HG03520 (cell line): ENCODE data around the gene LRRC26.
"Not testable (repeated sequence)": the region's sequence is repeated elsewhere in the genome, so short reads cannot be mapped to it uniquely, and the experiment has no call there.

ENCODE experiments used
- ATAC-seq: cut with Tn5 transposase; IDR thresholded peaks from one replicate; pipeline ENCODE4 v1.9.1; 2021; ENCODE audit warnings: mild to moderate bottlenecking, moderate library complexity; ENCODE audit not compliant: unreplicated experiment

The LRRC26 gene

GRCh38 chr9:137121927-137122795 is 47.7 kb downstream of the LRRC26 start:
- not testable (repeated sequence) for ATAC-seq
